Adrenal gland (tissue), 12 donors: ENCODE results near the gene B4GALNT3. TPM values are rescaled to one million over a fixed set of nuclear protein-coding genes. Genes with fewer than 3 reads are reported as not detected.
A peak's percentile ranks its signal among the peaks of the same experiment; 100 is the strongest.

ENCODE experiments used
- DNase-seq, 7 donors: peaks; one replicate each; pipeline ENCODE4 v3.0.0-alpha.2; 2019 to 2020
- H3K27ac ChIP-seq, 5 donors: fragments of 200-600 bp; sonication (generic) in 4 of 5; 1 replicate in 3 of 5; 2 replicates in 2 of 5; pipeline versions ENCODE4 v1.5.1 to v1.8.0; 2016 to 2020; ENCODE audit warnings: mild to moderate bottlenecking in 1 of 5
- H3K27me3 ChIP-seq: fragments of 200-600 bp; 2 replicates; pipeline ENCODE4 v1.8.0; 2021
- H3K36me3 ChIP-seq, 2 donors: fragments of 200-600 bp; replicated peaks in 1 of 2; 1 replicate in 1 of 2; 2 replicates in 1 of 2; pipeline versions ENCODE4 v1.5.1 to v1.8.0; 2018 to 2022
- H3K4me1 ChIP-seq, 2 donors: fragments of 200-600 bp; replicated peaks in 1 of 2; 1 replicate in 1 of 2; 2 replicates in 1 of 2; pipeline versions ENCODE4 v1.5.1 to v1.8.0; 2018 to 2021
- H3K4me3 ChIP-seq, 4 donors: fragments of 200-600 bp; sonication (generic) in 3 of 4; one replicate each; pipeline ENCODE4 v1.5.1; 2016 to 2018
- H3K9me3 ChIP-seq, 3 donors: fragments of 200-600 bp; sonication (generic) in 1 of 3; replicated peaks in 1 of 3; 1 replicate in 2 of 3; 2 replicates in 1 of 3; pipeline versions ENCODE4 v1.5.1 to v1.8.0; 2016 to 2021
- CTCF ChIP-seq, 6 experiments: fragments of 450-650 bp in 4 of 6; fragments of 200-600 bp in 2 of 6; sonication (generic) in 1 of 6; IDR thresholded peaks; 1 replicate in 5 of 6; 2 replicates in 1 of 6; pipeline versions ENCODE4 v1.5.1 to v1.8.0; 2016 to 2021; ENCODE audit warnings: antibody characterized with exemption in 6 of 6, mild to moderate bottlenecking in 2 of 6, moderate library complexity in 1 of 6
- POLR2A ChIP-seq, 2 donors: fragments of 450-650 bp; IDR thresholded peaks; one replicate each; pipeline ENCODE4 v1.6.1; 2017; ENCODE audit warnings: antibody characterized with exemption in 2 of 2, mild to moderate bottlenecking in 2 of 2, moderate library complexity in 1 of 2
- WGBS, 4 donors: extraction: QIAGEN DNeasy Blood & Tissue Kit in 2 of 4; methylation state at CpG; one replicate each; pipeline versions ENCODE4 v1.1.5 to v1.1.7; 2013 to 2017; 5-methylcytosine and 5-hydroxymethylcytosine counted together
- intact Hi-C, 2 donors: fragments of 100-400 bp; cut with DNase I; formaldehyde crosslinking; loops; one replicate each; pipeline versions ENCODE4 v1.14.1 to v1.15.0; 2022 to 2023
- polyA plus RNA-seq, 3 donors: library from polyadenylated mRNA; stranded (reverse); fragments of 200-250 nt in 2 of 3; fragments of 350-450 nt in 1 of 3; fragmentation: Illumina TruSeq in 1 of 3; extraction: RNeasy Lipid Tissue Mini Kit (QIAGEN cat#74804) in 1 of 3; gene quantifications; one replicate each; pipeline ENCODE4 v1.2.3, GENCODE V29; 2013 to 2014
- total RNA-seq, 9 donors: library from RNA; depleted of rRNA in 4 of 9; stranded (reverse); fragments of >200 nt in 4 of 9; fragments of 120-200 nt in 1 of 9; fragmentation: NEBNext Ultra II Directional in 1 of 9; extraction: Animal tissue kit (Norgen Biotek cat#: 25700) in 1 of 9; gene quantifications; one replicate each; pipeline versions ENCODE4 v1.1.0 to v1.2.4, GENCODE V29; 2013 to 2023
- donor health status: healthy with polysubstance abuse.
- donor health status: Bipolar disorder and iron deficiency.
- donor health status: DM: yes; HTN: yes; CAD: no.
- donor health status: DM: no; HTN: no; CAD: no.
- donor health status: DM: no; HTN: no; CAD: no.
- donor health status: DM: yes; HTN: yes; CAD: no.

The B4GALNT3 gene
- total and polyA plus RNA-seq, 12 donors: 3.1 to 43.1 (median 28.5) TPM

GRCh38 chr12:604956-605355 is 145.2 kb downstream of the B4GALNT3 start:
- H3K27me3 ChIP-seq: no peaks in the 10 kb centered on the region
- WGBS, 4 donors: 87 to 92% (median 91%) methylated on average over 7 of the region's 7 CpGs
- peaks cover 0 to 4% (median 0%) of the 10 kb centered on the region in 3 donors for H3K9me3 ChIP-seq
- intact Hi-C loops: no loop called here
- H3K4me1 ChIP-seq: no peaks in the 10 kb centered on the region
- no peak for DNase-seq
- no peak overlapping the region for H3K4me3 ChIP-seq
- H3K27ac ChIP-seq: no peak overlapping the region
- H3K36me3 ChIP-seq: no peaks in the 10 kb centered on the region
- TF ChIP-seq POLR2A (IDR thresholded peaks at IDR 0.05): no peak
- no peak for TF ChIP-seq CTCF (IDR thresholded peaks at IDR 0.05)

GRCh38 chr12:607541-608001 is 147.8 kb downstream of the B4GALNT3 start:
- TF ChIP-seq CTCF (IDR thresholded peaks at IDR 0.05): no peak
- Histone ChIP-seq H3K27me3 (no peaks in the 10 kb centered on the region), H3K27ac (peak overlapping the region in 1 of 5 donors; percentile 40), H3K36me3 (no peaks in the 10 kb centered on the region), H3K4me3 (no peak overlapping the region), H3K9me3 (peaks cover 0 to 4% (median 0%) of the 10 kb centered on the region in 3 donors), H3K4me1 (no peaks in the 10 kb centered on the region)
- intact Hi-C loops: no loop called here
- peak in 5 of 7 donors; percentile 31 to 69 (median 40) for DNase-seq
- 35 to 46% (median 45%) methylated on average over 5 of the region's 5 CpGs for WGBS, 4 donors

GRCh38 chr12:608413-608812 is 148.7 kb downstream of the B4GALNT3 start:
- no peaks in the 10 kb centered on the region for H3K27me3 ChIP-seq
- no peak overlapping the region for H3K4me3 ChIP-seq
- no peak for DNase-seq
- 93 to 97% (median 95%) methylated on average over 3 of the region's 3 CpGs for WGBS, 4 donors
- H3K36me3 ChIP-seq: no peaks in the 10 kb centered on the region
- H3K27ac ChIP-seq: peak overlapping the region in 1 of 5 donors; percentile 40
- intact Hi-C loops: no loop called here
- no peaks in the 10 kb centered on the region for H3K4me1 ChIP-seq
- TF ChIP-seq CTCF (IDR thresholded peaks at IDR 0.05): no peak
- no peaks in the 10 kb centered on the region for H3K9me3 ChIP-seq

GRCh38 chr12:608921-609320 is 149.2 kb downstream of the B4GALNT3 start:
- Histone ChIP-seq H3K4me1 (no peaks in the 10 kb centered on the region), H3K36me3 (no peaks in the 10 kb centered on the region), H3K9me3 (no peaks in the 10 kb centered on the region), H3K27ac (peak overlapping the region in 1 of 5 donors; percentile 22), H3K27me3 (no peaks in the 10 kb centered on the region), H3K4me3 (no peak overlapping the region)
- intact Hi-C loops: no loop called here
- TF ChIP-seq POLR2A (IDR thresholded peaks at IDR 0.05) (no peak), CTCF (IDR thresholded peaks at IDR 0.05) (no peak)
- WGBS, 4 donors: 84 to 96% (median 92%) methylated on average over 34 to 58 of the region's 58 CpGs
- no peak for DNase-seq
